ELF-1 (cell line): Measurements from ENCODE around the gene MYO3B.
A peak's percentile ranks its signal among the peaks of the same experiment; 100 is the strongest.
"Not testable (repeated sequence)": the region's sequence is repeated elsewhere in the genome, so short reads cannot be mapped to it uniquely, and the experiment has no call there.

Source experiments
- DNase-seq: peaks from one replicate; pipeline ENCODE4 v3.0.0-alpha.2; 2016; ENCODE audit warnings: low read depth, low spot score

The MYO3B gene

GRCh38 chr2:170420961-170421687 lies 243.2 kb downstream of the MYO3B start:
- DNase-seq = no peak

- DNase-seq = no peak
Observed at GRCh38 chr2:170423919-170424318, 246.0 kb downstream of the MYO3B start.

- DNase-seq = no peak
Observed at GRCh38 chr2:170425281-170425751, 247.4 kb downstream of the MYO3B start.

- no peak for DNase-seq
Observed at GRCh38 chr2:170428868-170429267, 250.9 kb downstream of the MYO3B start.

- DNase-seq = no peak
Observed at GRCh38 chr2:170432823-170433222, 254.9 kb downstream of the MYO3B start.

GRCh38 chr2:170433448-170433847 lies 255.5 kb downstream of the MYO3B start:
- no peak for DNase-seq

- not testable (repeated sequence) for DNase-seq
Observed at GRCh38 chr2:170434396-170434795, 256.4 kb downstream of the MYO3B start.

GRCh38 chr2:170434900-170435621 lies 257.1 kb downstream of the MYO3B start:
- no peak for DNase-seq

GRCh38 chr2:170436077-170436943 lies 258.4 kb downstream of the MYO3B start:
- peak; percentile 53 for DNase-seq

- DNase-seq = no peak
Observed at GRCh38 chr2:170446078-170446477, 268.1 kb downstream of the MYO3B start.

- no peak for DNase-seq
Observed at GRCh38 chr2:170449034-170449433, 271.1 kb downstream of the MYO3B start.

GRCh38 chr2:170454471-170455372 lies 276.8 kb downstream of the MYO3B start:
- no peak for DNase-seq

GRCh38 chr2:170455617-170456426 lies 277.9 kb downstream of the MYO3B start:
- no peak for DNase-seq

GRCh38 chr2:170456914-170457313 lies 279.0 kb downstream of the MYO3B start:
- no peak for DNase-seq

- DNase-seq = no peak
Observed at GRCh38 chr2:170457742-170458141, 279.8 kb downstream of the MYO3B start.

- peak; percentile 44 for DNase-seq
Observed at GRCh38 chr2:170461889-170462288, 283.9 kb downstream of the MYO3B start.

GRCh38 chr2:170462433-170463205 lies 284.7 kb downstream of the MYO3B start:
- no peak for DNase-seq

GRCh38 chr2:170463206-170463537 lies 285.2 kb downstream of the MYO3B start:
- DNase-seq = no peak

GRCh38 chr2:170464268-170464667 lies 286.3 kb downstream of the MYO3B start:
- no peak for DNase-seq
